GM23338 (cell line): Measurements from ENCODE around the gene MIAT. TPM values are rescaled to one million over a fixed set of nuclear protein-coding genes. Genes with fewer than 3 reads are reported as not detected.

Experiments used
- ATAC-seq: fragments of 200-7000 bp; cut with Tn5 transposase; 3 replicates; pipeline ENCODE4 v1.9.1; 2020
- DNase-seq: peaks from one replicate; pipeline ENCODE4 v3.0.0-alpha.2; 2015; ENCODE audit warnings: low spot score
- H2AFZ ChIP-seq: fragments of 200-600 bp; sonication (generic); 2 replicates; pipeline ENCODE4 v1.8.0; 2016; ENCODE audit warnings: antibody characterized with exemption, mild to moderate bottlenecking, moderate library complexity
- H3F3A ChIP-seq: fragments of 200-600 bp; sonication (generic); replicated peaks from 2 replicates; pipeline ENCODE4 v1.8.0; 2017; ENCODE audit warnings: antibody characterized with exemption, mixed run types, low read depth
- H3K27ac ChIP-seq: fragments of 200-600 bp; sonication (generic); 2 replicates; pipeline ENCODE4 v1.6.1; 2016; ENCODE audit warnings: low read depth
- H3K27me3 ChIP-seq: fragments of 200-600 bp; sonication (generic); 2 replicates; pipeline ENCODE4 v1.8.0; 2016; ENCODE audit warnings: mild to moderate bottlenecking, mixed run types, moderate library complexity; ENCODE audit not compliant: insufficient read depth
- H3K36me3 ChIP-seq: fragments of 200-600 bp; sonication (generic); 2 replicates; pipeline ENCODE4 v1.8.0; 2016; ENCODE audit warnings: mild to moderate bottlenecking; ENCODE audit not compliant: insufficient read depth
- H3K4me1 ChIP-seq: fragments of 200-600 bp; sonication (generic); 2 replicates; pipeline ENCODE4 v1.8.0; 2016; ENCODE audit warnings: mild to moderate bottlenecking, moderate library complexity; ENCODE audit not compliant: insufficient read depth
- H3K4me2 ChIP-seq: fragments of 200-600 bp; sonication (generic); 2 replicates; pipeline ENCODE4 v1.7.1; 2017; ENCODE audit warnings: mixed run types
- H3K4me3 ChIP-seq: fragments of 200-600 bp; sonication (generic); 2 replicates; pipeline ENCODE4 v1.6.1; 2016; ENCODE audit warnings: mixed run types
- H3K79me2 ChIP-seq: fragments of 200-600 bp; sonication (generic); replicated peaks from 2 replicates; pipeline ENCODE4 v1.8.0; 2017; ENCODE audit warnings: mild to moderate bottlenecking; ENCODE audit not compliant: insufficient read depth
- H3K9me2 ChIP-seq: fragments of 200-600 bp; sonication (generic); 2 replicates; pipeline ENCODE4 v1.8.0; 2017; ENCODE audit not compliant: insufficient read depth
- H4K20me1 ChIP-seq: fragments of 200-600 bp; sonication (generic); replicated peaks from 2 replicates; pipeline ENCODE4 v1.8.0; 2017; ENCODE audit warnings: mild to moderate bottlenecking; ENCODE audit not compliant: insufficient read depth
- H3K27ac Mint-ChIP-seq: 2 replicates; pipeline ENCODE4 v1.8.0; 2020; ENCODE audit warnings: inconsistent platforms, mild to moderate bottlenecking, moderate library complexity, mixed read lengths
- H3K27me3 Mint-ChIP-seq: 3 replicates; pipeline ENCODE4 v1.8.0; 2022; ENCODE audit warnings: low read depth, mild to moderate bottlenecking, moderate library complexity, mixed read lengths, inconsistent platforms; ENCODE audit not compliant: insufficient read depth, poor library complexity
- H3K36me3 Mint-ChIP-seq: 3 replicates; pipeline ENCODE4 v1.8.0; 2021; ENCODE audit warnings: low read depth, mild to moderate bottlenecking, inconsistent platforms, moderate library complexity, mixed read lengths
- H3K4me1 Mint-ChIP-seq: 3 replicates; pipeline ENCODE4 v1.8.0; 2020; ENCODE audit warnings: mild to moderate bottlenecking, inconsistent platforms, mixed read lengths
- H3K4me3 Mint-ChIP-seq: 3 replicates; pipeline ENCODE4 v1.8.0; 2021; ENCODE audit warnings: moderate library complexity, mild to moderate bottlenecking, inconsistent platforms, mixed read lengths
- H3K9me3 Mint-ChIP-seq: 3 replicates; pipeline ENCODE4 v1.8.0; 2020; ENCODE audit warnings: moderate library complexity, mild to moderate bottlenecking, inconsistent platforms, mixed read lengths
- CREB1 ChIP-seq: fragments of 250-450 bp; sonication (Bioruptor Pico); IDR thresholded peaks from 2 replicates; pipeline ENCODE4 v1.5.0; 2020; ENCODE audit warnings: low read depth, mild to moderate bottlenecking, moderate library complexity
- CTCF ChIP-seq, 2 experiments: fragments of 200-600 bp in 1 of 2; sonication (generic) in 1 of 2; conservative IDR thresholded peaks; 2 replicates each; pipeline versions ENCODE4 v1.5.1 to v1.6.1; 2016 to 2017; ENCODE audit warnings: antibody characterized with exemption in 2 of 2, low read depth in 2 of 2, mild to moderate bottlenecking in 2 of 2, moderate library complexity in 1 of 2
- ETS1 ChIP-seq: IDR thresholded peaks from 2 replicates; pipeline ENCODE4 v1.6.1; 2016; ENCODE audit warnings: antibody characterized with exemption
- EZH2 ChIP-seq: fragments of 200-600 bp; sonication (generic); IDR thresholded peaks from one replicate; pipeline ENCODE4 v1.8.0; 2017; ENCODE audit warnings: antibody characterized with exemption, mild to moderate bottlenecking, low read depth; ENCODE audit not compliant: unreplicated experiment
- EZH2phosphoT487 ChIP-seq: fragments of 200-600 bp; sonication (generic); IDR thresholded peaks from one replicate; pipeline ENCODE4 v1.8.1; 2018; ENCODE audit warnings: antibody characterized with exemption; ENCODE audit not compliant: unreplicated experiment
- JUNB ChIP-seq: IDR thresholded peaks from one replicate; pipeline ENCODE4 v1.6.1; 2016; ENCODE audit warnings: antibody characterized with exemption; ENCODE audit not compliant: unreplicated experiment
- POLR2AphosphoS5 ChIP-seq: IDR thresholded peaks from 2 replicates; pipeline ENCODE4 v1.6.1; 2016; ENCODE audit warnings: antibody characterized with exemption, low read depth
- REST ChIP-seq: IDR thresholded peaks from one replicate; pipeline ENCODE4 v1.6.1; 2018; ENCODE audit warnings: antibody characterized with exemption; ENCODE audit not compliant: unreplicated experiment
- STAT1 ChIP-seq: IDR thresholded peaks from one replicate; pipeline ENCODE4 v1.6.1; 2016; ENCODE audit warnings: antibody characterized with exemption; ENCODE audit not compliant: unreplicated experiment
- ZNF114 ChIP-seq: fragments of 250-450 bp; sonication (Bioruptor Pico); IDR thresholded peaks from 2 replicates; pipeline ENCODE4 v1.5.0; 2020; ENCODE audit warnings: mild to moderate bottlenecking, moderate library complexity
- ZNF331 ChIP-seq: fragments of 250-450 bp; sonication (Bioruptor Pico); IDR thresholded peaks from 2 replicates; pipeline ENCODE4 v1.5.0; 2020; ENCODE audit warnings: low read depth, mild to moderate bottlenecking, moderate library complexity
- ZNF462 ChIP-seq: fragments of 250-450 bp; sonication (Bioruptor Pico); IDR thresholded peaks from 2 replicates; pipeline ENCODE4 v1.5.0; 2020; ENCODE audit warnings: mild to moderate bottlenecking, moderate library complexity
- polyA plus RNA-seq: library from polyadenylated mRNA; unstranded; fragments of >200 nt; fragmentation: Nextera tagmentation; extraction: Ambion mirVana; gene quantifications from 2 replicates; pipeline ENCODE4 v1.2.1, GENCODE V29; 2016
- total RNA-seq: library from RNA; depleted of rRNA; stranded (reverse); fragments of >200 nt; shearing (Covaris generic); gene quantifications from 2 replicates; pipeline ENCODE4 v1.2.3, GENCODE V29; 2014

Gene MIAT
- total and polyA plus RNA-seq, 2 experiments from 2014 or later = 10.0 to 63.6 TPM

- H3K36me3 ChIP-seq = no peaks in the 10 kb centered on the region
- H3K4me3 ChIP-seq = no peak overlapping the region
- no peaks in the 10 kb centered on the region for H3K27me3 ChIP-seq
- peaks cover 17% of the 10 kb centered on the region; the same call in 1 of the 2 replicates for H3K79me2 ChIP-seq
- TF ChIP-seq JUNB (no peak), EZH2phosphoT487 (no peak), CTCF (conservative IDR thresholded peaks at IDR 0.05; ENCODE audit: low read depth in 2 of 2) (no peak), EZH2 (no peak), ZNF462 (CRISPR knock-in tag) (no peak), ZNF331 (CRISPR knock-in tag) (no peak), ZNF114 (CRISPR knock-in tag) (no peak), ETS1 (no peak), POLR2AphosphoS5 (no peak; the same call in 1 of the 2 replicates), CREB1 (CRISPR knock-in tag) (no peak), STAT1 (no peak), REST (no peak)
- H3K9me2 ChIP-seq = no peaks in the 10 kb centered on the region; the same call in 1 of the 2 replicates
- peak overlapping the region; percentile 14; the same call in 1 of the 2 replicates for H3K27ac Mint-ChIP-seq
- H3K9me3 Mint-ChIP-seq = no peaks in the 10 kb centered on the region; the same call in 2 of the 3 replicates
- 0 out of 2 replicates have a peak, but pooled peaks cover 2% of the 10 kb centered on the region for H4K20me1 ChIP-seq
- H3K36me3 Mint-ChIP-seq = peaks cover 12% of the 10 kb centered on the region
- peaks cover 19% of the 10 kb centered on the region for H3K27me3 Mint-ChIP-seq
- H3K27ac ChIP-seq = no peak overlapping the region
- no peak overlapping the region for H2AFZ ChIP-seq
- no peak overlapping the region for H3K4me2 ChIP-seq
- peaks cover 57% of the 10 kb centered on the region for H3F3A ChIP-seq
- peaks cover 55% of the 10 kb centered on the region for H3K4me1 Mint-ChIP-seq
- peaks cover 40% of the 10 kb centered on the region for H3K4me1 ChIP-seq
- H3K4me3 Mint-ChIP-seq = no peak overlapping the region
- DNase-seq = no peak
- ATAC-seq = no peak
These were observed 18.4 kb downstream of the MIAT start for GRCh38 chr22:26675687-26676268.
